HUES64 (cell line): ENCODE measurements around the gene SERTAD2.

Experiments
- H3K27ac ChIP-seq: 2 replicates; pipeline ENCODE4 v1.7.0; 2013; ENCODE audit warnings: low read depth, low read length, inconsistent platforms
- H3K27me3 ChIP-seq: 2 replicates; pipeline ENCODE4 v1.6.1; 2013; ENCODE audit warnings: mild to moderate bottlenecking, low read length; ENCODE audit not compliant: insufficient read depth
- H3K36me3 ChIP-seq: 2 replicates; pipeline ENCODE4 v1.6.1; 2013; ENCODE audit warnings: mild to moderate bottlenecking, low read length; ENCODE audit not compliant: insufficient read depth
- H3K4me1 ChIP-seq: 2 replicates; pipeline ENCODE4 v1.6.1; 2013; ENCODE audit warnings: mild to moderate bottlenecking, low read length, moderate library complexity; ENCODE audit not compliant: insufficient read depth
- H3K4me3 ChIP-seq: 2 replicates; pipeline ENCODE4 v1.5.1; 2013; ENCODE audit warnings: mild to moderate bottlenecking, low read length, moderate library complexity
- H3K9ac ChIP-seq: 2 replicates; pipeline ENCODE4 v1.6.1; 2013; ENCODE audit warnings: mild to moderate bottlenecking, low read depth, low read length
- H3K9me3 ChIP-seq: 2 replicates; pipeline ENCODE4 v1.6.1; 2013; ENCODE audit warnings: low read depth, low read length; ENCODE audit not compliant: insufficient read depth
- WGBS: fragments of 150-250, 120-280 bp; methylation state at CpG from one replicate; pipeline ENCODE4 v1.1.7; 2013; ENCODE audit warnings: missing lambda C conversion rate; 5-methylcytosine and 5-hydroxymethylcytosine counted together

Gene SERTAD2

GRCh38 chr2:64686283-64686956 is 32.7 kb upstream of the SERTAD2 start:
- no peak overlapping the region for H3K9ac ChIP-seq
- peak overlapping the region; percentile 45; the same call in 1 of the 2 replicates for H3K27ac ChIP-seq
- no peaks in the 10 kb centered on the region for H3K36me3 ChIP-seq
- H3K4me1 ChIP-seq = peaks cover 9% of the 10 kb centered on the region
- H3K4me3 ChIP-seq = no peak overlapping the region
- WGBS = 75% methylated on average over 5 of the region's 5 CpGs
- H3K9me3 ChIP-seq = no peaks in the 10 kb centered on the region
- H3K27me3 ChIP-seq = no peaks in the 10 kb centered on the region

GRCh38 chr2:64685430-64685829 is 31.7 kb upstream of the SERTAD2 start:
- Histone ChIP-seq H3K9ac (no peak overlapping the region), H3K27ac (no peak overlapping the region), H3K4me3 (no peak overlapping the region), H3K9me3 (no peaks in the 10 kb centered on the region), H3K36me3 (no peaks in the 10 kb centered on the region), H3K27me3 (no peaks in the 10 kb centered on the region), H3K4me1 (peaks cover 9% of the 10 kb centered on the region)
- WGBS = 100% methylated on average over 1 of the region's 1 CpG

GRCh38 chr2:64683771-64684510 is 30.2 kb upstream of the SERTAD2 start:
- Histone ChIP-seq H3K9me3 (no peaks in the 10 kb centered on the region), H3K4me1 (peaks cover 19% of the 10 kb centered on the region), H3K9ac (no peak overlapping the region), H3K36me3 (no peaks in the 10 kb centered on the region), H3K4me3 (no peak overlapping the region), H3K27me3 (no peaks in the 10 kb centered on the region), H3K27ac (no peak overlapping the region)
- 93% methylated on average over 9 of the region's 9 CpGs for WGBS

- no peak overlapping the region for H3K4me3 ChIP-seq
- 88% methylated on average over 2 of the region's 2 CpGs for WGBS
- peaks cover 19% of the 10 kb centered on the region for H3K4me1 ChIP-seq
Measured at GRCh38 chr2:64681479-64681967, 27.8 kb upstream of the SERTAD2 start.

GRCh38 chr2:64679673-64680425 is 26.1 kb upstream of the SERTAD2 start:
- Histone ChIP-seq H3K27ac (no peak overlapping the region), H3K4me1 (peaks cover 12% of the 10 kb centered on the region), H3K4me3 (no peak overlapping the region), H3K9ac (no peak overlapping the region), H3K36me3 (no peaks in the 10 kb centered on the region), H3K9me3 (no peaks in the 10 kb centered on the region), H3K27me3 (no peaks in the 10 kb centered on the region)
- 93% methylated on average over 6 of the region's 6 CpGs for WGBS

More at GRCh38 chr2:64681479-64681967, 27.8 kb upstream of the SERTAD2 start:
- no peaks in the 10 kb centered on the region for H3K27me3 ChIP-seq
- H3K9me3 ChIP-seq = no peaks in the 10 kb centered on the region
- no peaks in the 10 kb centered on the region for H3K36me3 ChIP-seq
- H3K27ac ChIP-seq = no peak overlapping the region
- H3K9ac ChIP-seq = no peak overlapping the region

- Histone ChIP-seq H3K27me3 (no peaks in the 10 kb centered on the region), H3K4me3 (no peak overlapping the region), H3K36me3 (no peaks in the 10 kb centered on the region), H3K27ac (no peak overlapping the region), H3K9me3 (no peaks in the 10 kb centered on the region), H3K4me1 (peaks cover 12% of the 10 kb centered on the region), H3K9ac (no peak overlapping the region)
- WGBS = 50% methylated on average over 1 of the region's 3 CpGs
Measured at GRCh38 chr2:64678771-64679590, 25.3 kb upstream of the SERTAD2 start.

GRCh38 chr2:64677530-64677929 is 23.8 kb upstream of the SERTAD2 start:
- Histone ChIP-seq H3K36me3 (no peaks in the 10 kb centered on the region), H3K4me1 (peaks cover 12% of the 10 kb centered on the region), H3K9ac (no peak overlapping the region), H3K27me3 (no peaks in the 10 kb centered on the region), H3K4me3 (no peak overlapping the region), H3K9me3 (no peaks in the 10 kb centered on the region), H3K27ac (no peak overlapping the region)
- WGBS = 94% methylated on average over 3 of the region's 3 CpGs

GRCh38 chr2:64675860-64676259 is 22.1 kb upstream of the SERTAD2 start:
- H3K9me3 ChIP-seq = no peaks in the 10 kb centered on the region
- H3K9ac ChIP-seq = no peak overlapping the region
- H3K4me3 ChIP-seq = no peak overlapping the region
- peaks cover 12% of the 10 kb centered on the region for H3K4me1 ChIP-seq
- H3K27ac ChIP-seq = no peak overlapping the region
- no peaks in the 10 kb centered on the region for H3K36me3 ChIP-seq
- WGBS = 86% methylated on average over 5 of the region's 5 CpGs
- H3K27me3 ChIP-seq = no peaks in the 10 kb centered on the region

GRCh38 chr2:64672708-64673107 is 19.0 kb upstream of the SERTAD2 start:
- Histone ChIP-seq H3K27me3 (no peaks in the 10 kb centered on the region), H3K27ac (no peak overlapping the region), H3K36me3 (no peaks in the 10 kb centered on the region), H3K9me3 (no peaks in the 10 kb centered on the region), H3K4me1 (no peaks in the 10 kb centered on the region; the same call in 1 of the 2 replicates), H3K4me3 (no peak overlapping the region), H3K9ac (no peak overlapping the region)
- 83% methylated on average over 1 of the region's 2 CpGs for WGBS

- Histone ChIP-seq H3K36me3 (no peaks in the 10 kb centered on the region), H3K27ac (no peak overlapping the region), H3K9me3 (no peaks in the 10 kb centered on the region), H3K4me3 (no peak overlapping the region), H3K9ac (no peak overlapping the region), H3K4me1 (peaks cover 12% of the 10 kb centered on the region), H3K27me3 (no peaks in the 10 kb centered on the region)
Measured at GRCh38 chr2:64670047-64670446, 16.3 kb upstream of the SERTAD2 start.
